Ishikawa (cell line): Measurements from ENCODE around the gene SPATA46.

Source experiments
- FOXM1 ChIP-seq: IDR thresholded peaks from 2 replicates; pipeline ENCODE4 v1.6.1; 2012; ENCODE audit warnings: low read depth, borderline replicate concordance
- TAF1 ChIP-seq: IDR thresholded peaks from 2 replicates; pipeline ENCODE4 v1.6.1; 2012; ENCODE audit warnings: low read depth, mild to moderate bottlenecking

DNA sequence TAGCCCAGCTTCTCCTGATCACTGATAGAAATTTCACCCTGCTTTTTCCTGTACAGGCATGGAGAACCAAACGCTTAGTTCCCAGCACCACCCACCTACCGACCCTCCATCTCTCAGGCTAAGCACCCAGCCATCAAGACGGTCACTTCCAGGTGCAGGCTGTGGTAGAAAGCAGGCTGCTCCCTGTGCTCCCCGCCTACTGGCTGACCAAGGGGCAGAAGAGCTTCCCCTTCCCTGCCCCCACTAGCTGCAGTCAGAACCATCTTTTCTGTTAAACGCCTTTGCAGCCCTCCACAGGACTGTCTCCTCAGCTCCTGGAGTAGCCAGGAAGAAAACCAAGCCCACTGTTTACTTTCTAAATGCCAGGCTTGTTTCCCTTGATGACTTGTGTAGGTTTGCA lies 23.0 kb downstream of the SPATA46 start:
- no peak for TF ChIP-seq FOXM1
- no peak for TF ChIP-seq TAF1
